GM18508 (cell line): ENCODE measurements around the gene UIMC1.

Source experiments
- ATAC-seq: cut with Tn5 transposase; IDR thresholded peaks from one replicate; pipeline ENCODE4 v1.9.1; 2021; ENCODE audit warnings: moderate number of reproducible peaks; ENCODE audit not compliant: insufficient read depth, unreplicated experiment

The UIMC1 gene

DNA sequence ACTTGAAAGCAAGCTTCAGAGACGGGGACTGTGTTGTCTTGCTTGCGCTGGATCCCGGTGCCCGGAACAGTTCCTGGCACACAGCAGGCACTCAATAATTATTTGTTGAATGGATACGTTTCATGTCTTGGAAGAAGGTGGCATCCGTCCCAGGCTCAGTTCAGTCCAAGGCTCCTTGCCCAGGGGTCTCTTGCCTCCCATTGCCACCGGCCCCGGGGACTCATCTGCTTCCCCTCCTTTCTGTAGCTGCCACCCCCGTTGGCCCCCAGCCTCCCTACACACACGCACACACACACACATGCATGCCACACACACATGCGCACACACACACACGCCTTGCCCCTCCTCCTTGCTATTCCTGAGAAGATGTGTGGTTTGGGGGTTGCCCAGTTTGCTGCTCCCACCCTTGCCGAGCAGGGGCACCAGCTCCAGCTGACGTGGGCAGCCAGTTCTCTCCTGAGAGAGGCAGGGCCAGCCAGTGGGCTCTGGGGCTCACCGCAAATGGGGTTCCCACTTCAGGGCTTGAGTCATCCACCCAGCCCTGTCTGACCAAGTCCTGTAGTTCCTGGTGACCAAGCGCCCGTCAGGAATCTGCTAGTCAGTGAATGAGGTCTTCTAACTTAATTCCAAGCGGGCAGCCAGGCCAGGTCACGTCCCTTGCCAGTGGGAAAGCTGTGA lies 149.2 kb downstream of the UIMC1 start:
- no peak for ATAC-seq

- no peak for ATAC-seq
Observed at GRCh38 chr5:176856746-176857145, 149.8 kb downstream of the UIMC1 start.

DNA sequence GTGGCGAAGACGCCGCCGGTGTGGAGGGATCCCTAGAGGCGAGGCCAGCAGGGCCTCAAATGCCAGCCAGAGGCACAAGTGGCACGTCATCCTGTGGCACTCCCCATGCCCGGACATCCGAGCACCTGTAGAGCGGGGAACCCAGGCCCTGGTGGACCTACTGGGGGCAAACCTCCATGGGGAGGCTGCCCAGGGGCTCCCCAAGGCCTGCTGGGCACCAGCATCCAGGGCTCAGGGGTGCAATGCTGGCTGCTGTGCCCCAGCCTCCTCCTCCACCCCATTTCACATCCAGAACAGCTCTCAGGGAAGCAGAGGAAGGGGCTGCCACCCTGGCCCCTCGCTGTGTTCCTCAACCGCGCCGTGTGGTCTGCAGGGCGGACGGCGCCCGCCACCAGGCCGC lies 151.0 kb downstream of the UIMC1 start:
- ATAC-seq, result no peak
